Colonic mucosa (tissue), 4 donors: Measurements from ENCODE around the gene CACNA2D1. TPM values are rescaled to one million over a fixed set of nuclear protein-coding genes. Genes with fewer than 3 reads are reported as not detected.

Experiments
- DNase-seq: peaks from one replicate; pipeline ENCODE4 v3.0.0-alpha.2; 2020
- H3K27ac ChIP-seq: fragments of 200-600 bp; one replicate; pipeline ENCODE4 v1.8.0; 2021
- H3K27me3 ChIP-seq: fragments of 200-600 bp; one replicate; pipeline ENCODE4 v1.8.0; 2021
- H3K36me3 ChIP-seq: fragments of 200-600 bp; one replicate; pipeline ENCODE4 v1.8.0; 2021
- H3K4me1 ChIP-seq: fragments of 200-600 bp; one replicate; pipeline ENCODE4 v1.8.0; 2021; ENCODE audit warnings: mild to moderate bottlenecking
- H3K4me3 ChIP-seq: fragments of 200-600 bp; one replicate; pipeline ENCODE4 v1.8.0; 2021
- H3K9ac ChIP-seq, 2 donors: one replicate each; pipeline ENCODE4 v1.7.0; 2013; ENCODE audit warnings: control low read depth in 2 of 2, low read depth in 2 of 2, low read length in 2 of 2
- H3K9me3 ChIP-seq: fragments of 200-600 bp; one replicate; pipeline ENCODE4 v1.8.0; 2021
- CTCF ChIP-seq: fragments of 200-600 bp; IDR thresholded peaks from one replicate; pipeline ENCODE4 v1.8.0; 2022; ENCODE audit warnings: antibody characterized with exemption, mild to moderate bottlenecking
- intact Hi-C: fragments of 100-400 bp; cut with DNase I; formaldehyde crosslinking; loops from one replicate; pipeline ENCODE4 v1.14.1; 2022
- total RNA-seq, 2 donors: library from RNA; stranded (reverse); fragmentation: NEBNext Ultra II Directional in 1 of 2; extraction: Animal tissue kit (Norgen Biotek cat#: 25700) in 1 of 2; gene quantifications; one replicate each; pipeline ENCODE4 v1.2.1, GENCODE V29; 2021
- donor health status: healthy.
- donor health status: DM: no; HTN: no; CAD: no.
- donor health status: DM: no; HTN: no; CAD: no.

The CACNA2D1 gene
- total RNA-seq, 2 donors from 2014 or later: 1.4 to 9.3 TPM

GRCh38 chr7:82091126-82091684 is 352.4 kb downstream of the CACNA2D1 start:
- no peak for DNase-seq
- TF ChIP-seq CTCF: no peak

GRCh38 chr7:82087099-82087498 is 356.5 kb downstream of the CACNA2D1 start:
- Histone ChIP-seq H3K4me3 (no peak overlapping the region), H3K9ac (no peak overlapping the region), H3K27ac (no peak overlapping the region), H3K4me1 (no peaks in the 10 kb centered on the region), H3K9me3 (no peaks in the 10 kb centered on the region), H3K27me3 (no peaks in the 10 kb centered on the region), H3K36me3 (no peaks in the 10 kb centered on the region)
- no peak for DNase-seq
- no peak for TF ChIP-seq CTCF
- intact Hi-C loops: no loop called here

More at GRCh38 chr7:82091126-82091684, 352.4 kb downstream of the CACNA2D1 start:
- H3K36me3 ChIP-seq: no peaks in the 10 kb centered on the region
- no peak overlapping the region for H3K27ac ChIP-seq
- H3K27me3 ChIP-seq: no peaks in the 10 kb centered on the region
- no peak overlapping the region for H3K4me3 ChIP-seq
- intact Hi-C loops: no loop called here
- no peaks in the 10 kb centered on the region for H3K9me3 ChIP-seq
- no peak overlapping the region for H3K9ac ChIP-seq
- H3K4me1 ChIP-seq: no peaks in the 10 kb centered on the region

GRCh38 chr7:82085116-82085515 is 358.5 kb downstream of the CACNA2D1 start:
- no peak for TF ChIP-seq CTCF
- intact Hi-C loops: no loop called here

GRCh38 chr7:82081644-82082224 is 361.8 kb downstream of the CACNA2D1 start:
- Histone ChIP-seq H3K36me3 (no peaks in the 10 kb centered on the region), H3K27ac (no peak overlapping the region), H3K9ac (no peak overlapping the region), H3K4me3 (no peak overlapping the region), H3K9me3 (no peaks in the 10 kb centered on the region), H3K4me1 (no peaks in the 10 kb centered on the region), H3K27me3 (no peaks in the 10 kb centered on the region)
- TF ChIP-seq CTCF: no peak
- intact Hi-C loops: no loop called here
- DNase-seq: no peak

More at GRCh38 chr7:82085116-82085515, 358.5 kb downstream of the CACNA2D1 start:
- no peaks in the 10 kb centered on the region for H3K36me3 ChIP-seq
- no peaks in the 10 kb centered on the region for H3K9me3 ChIP-seq
- H3K4me3 ChIP-seq: no peak overlapping the region
- DNase-seq: no peak
- no peak overlapping the region for H3K9ac ChIP-seq
- H3K27me3 ChIP-seq: no peaks in the 10 kb centered on the region
- no peak overlapping the region for H3K27ac ChIP-seq
- no peaks in the 10 kb centered on the region for H3K4me1 ChIP-seq

GRCh38 chr7:82080254-82080927 is 363.2 kb downstream of the CACNA2D1 start:
- no peak for TF ChIP-seq CTCF
- no peak overlapping the region for H3K27ac ChIP-seq
- no peak overlapping the region for H3K9ac ChIP-seq
- intact Hi-C loops: no loop called here
- no peaks in the 10 kb centered on the region for H3K4me1 ChIP-seq
- DNase-seq: no peak
- no peaks in the 10 kb centered on the region for H3K9me3 ChIP-seq
- H3K36me3 ChIP-seq: no peaks in the 10 kb centered on the region
- H3K4me3 ChIP-seq: no peak overlapping the region
- no peaks in the 10 kb centered on the region for H3K27me3 ChIP-seq
